Stimulated activated CD4-positive, alpha-beta T cell treated with anti-CD3 and anti-CD28 coated beads, Interleukin-1b, Interleukin-23, amount 100 ng/mL, for 1 hour (primary cell): ENCODE measurements around the gene PCDHGA9.
"Not testable (repeated sequence)": the region's sequence is repeated elsewhere in the genome, so short reads cannot be mapped to it uniquely, and the experiment has no call there.

Experiments used
- DNase-seq, 2 donors: peaks; one replicate each; pipeline ENCODE4 v3.0.0-alpha.2; 2020; ENCODE audit warnings: low read depth in 2 of 2

PCDHGA9 gene

GRCh38 chr5:141414548-141415274, 12.1 kb downstream of the PCDHGA9 start:
- not testable (repeated sequence) for DNase-seq

GRCh38 chr5:141415275-141415618, 12.7 kb downstream of the PCDHGA9 start:
- DNase-seq: not testable (repeated sequence)

- not testable (repeated sequence) for DNase-seq
Observed at GRCh38 chr5:141417494-141418172, 15.1 kb downstream of the PCDHGA9 start, which contains the start of gene PCDHGB7. Gene PCDHGB7 (plus strand): TSS chr5:141417677. CDS start chr5:141417860, 183 bp downstream.

- DNase-seq: no peak
Observed at GRCh38 chr5:141419074-141419880, 16.7 kb downstream of the PCDHGA9 start.

- DNase-seq: no peak
Observed at GRCh38 chr5:141420855-141421488, 18.4 kb downstream of the PCDHGA9 start, which contains the start of gene PCDHGA11. Gene PCDHGA11 (plus strand): TSS chr5:141421051. CDS start chr5:141421228, 177 bp downstream.

GRCh38 chr5:141421489-141421855, 18.9 kb downstream of the PCDHGA9 start:
- DNase-seq: no peak

- DNase-seq: no peak
Observed at GRCh38 chr5:141422742-141423291, 20.2 kb downstream of the PCDHGA9 start.

- DNase-seq: no peak
Observed at GRCh38 chr5:141427783-141428426, 25.3 kb downstream of the PCDHGA9 start.

- no peak for DNase-seq
Observed at GRCh38 chr5:141430332-141431113, 27.9 kb downstream of the PCDHGA9 start, which contains the start of gene PCDHGA12. Gene PCDHGA12 (plus strand): TSS chr5:141430507. CDS start chr5:141430760, 253 bp downstream.

- no peak for DNase-seq
Observed at GRCh38 chr5:141431286-141431685, 28.7 kb downstream of the PCDHGA9 start.

GRCh38 chr5:141432308-141432707, 29.7 kb downstream of the PCDHGA9 start:
- DNase-seq: not testable (repeated sequence)

GRCh38 chr5:141432726-141433125, 30.1 kb downstream of the PCDHGA9 start:
- DNase-seq: not testable (repeated sequence)

GRCh38 chr5:141434006-141434405, 31.4 kb downstream of the PCDHGA9 start:
- DNase-seq: no peak

- DNase-seq: no peak
Observed at GRCh38 chr5:141437221-141437620, 34.6 kb downstream of the PCDHGA9 start.

GRCh38 chr5:141439411-141440141, 37.0 kb downstream of the PCDHGA9 start:
- DNase-seq: no peak

- DNase-seq: no peak
Observed at GRCh38 chr5:141440341-141440740, 37.8 kb downstream of the PCDHGA9 start.

- no peak for DNase-seq
Observed at GRCh38 chr5:141441571-141442170, 39.1 kb downstream of the PCDHGA9 start.
